HG02852 (cell line): ENCODE data around the gene TIGD4.
A peak's percentile ranks its signal among the peaks of the same experiment; 100 is the strongest.
"Not testable (repeated sequence)": the region's sequence is repeated elsewhere in the genome, so short reads cannot be mapped to it uniquely, and the experiment has no call there.

Experiments used
- ATAC-seq: cut with Tn5 transposase; IDR thresholded peaks from one replicate; pipeline ENCODE4 v1.9.1; 2021; ENCODE audit warnings: mild to moderate bottlenecking, moderate library complexity; ENCODE audit not compliant: unreplicated experiment

TIGD4 gene

GRCh38 chr4:152784490-152785350 is 5.2 kb upstream of the TIGD4 start:
- ATAC-seq = no peak

GRCh38 chr4:152780267-152780778 is 793 bp upstream of the TIGD4 start:
- no peak for ATAC-seq

DNA sequence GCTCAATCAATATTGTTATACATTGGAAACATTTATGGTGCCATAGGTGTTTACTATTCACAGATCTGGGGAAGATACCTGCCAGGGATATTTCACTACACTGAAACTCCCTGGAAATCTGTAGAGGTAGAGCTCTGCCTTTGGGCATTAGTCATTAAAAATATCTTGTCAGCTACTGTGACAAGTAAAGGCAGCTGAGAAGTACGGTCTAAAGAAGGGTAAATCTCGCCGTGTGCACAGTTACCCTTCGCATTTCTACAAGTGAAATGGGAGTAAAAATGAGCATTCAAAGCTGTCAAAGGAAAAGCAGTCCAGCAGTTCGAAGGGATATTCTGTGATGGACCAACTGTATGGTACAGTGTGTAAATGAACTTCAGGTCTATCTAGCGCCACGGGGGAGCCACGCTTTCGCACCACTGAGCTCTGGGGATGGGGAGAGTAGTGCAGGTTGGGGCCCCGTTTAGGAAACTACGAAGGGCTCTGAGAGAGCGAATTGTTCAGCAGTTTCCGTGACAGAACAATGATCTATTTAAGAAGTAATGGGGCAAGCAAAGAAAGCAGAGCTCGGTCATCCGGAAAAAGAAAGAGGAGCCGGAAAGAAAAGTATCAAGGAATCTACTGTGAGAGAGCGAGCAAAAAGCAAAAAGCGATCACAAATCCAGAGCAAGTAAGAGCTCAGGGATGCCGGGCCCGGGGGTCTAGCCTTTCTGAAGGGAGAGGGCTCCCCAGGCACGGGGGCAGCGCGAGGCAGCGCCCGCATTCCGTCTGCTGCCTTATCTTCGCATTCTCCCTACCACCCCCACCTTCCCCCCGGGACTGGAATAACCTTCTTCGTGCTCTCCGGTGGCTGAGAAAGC is 646 bp downstream of the TIGD4 start:
- ATAC-seq = peak; percentile 24

GRCh38 chr4:152777488-152777887 is 2.0 kb downstream of the TIGD4 start:
- ATAC-seq = no peak

DNA sequence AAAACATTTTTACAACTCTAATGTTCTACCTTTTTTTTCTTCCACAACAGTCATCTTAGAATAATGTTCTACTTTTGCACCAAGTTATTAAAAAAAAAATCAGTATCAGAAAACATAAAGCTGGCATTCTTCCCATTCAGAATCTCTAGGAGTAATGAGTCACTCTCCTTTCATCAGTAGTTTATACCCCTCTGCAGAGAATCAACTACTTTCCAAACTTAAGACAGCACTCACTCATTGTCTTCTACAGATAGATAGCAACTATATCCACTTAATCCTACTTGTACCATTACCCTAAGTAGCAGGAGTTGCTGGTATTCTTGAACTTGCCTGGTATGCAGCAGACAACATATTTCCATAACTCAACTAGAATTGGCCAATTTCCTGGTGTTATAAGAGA is 3.2 kb downstream of the TIGD4 start:
- ATAC-seq = no peak

DNA sequence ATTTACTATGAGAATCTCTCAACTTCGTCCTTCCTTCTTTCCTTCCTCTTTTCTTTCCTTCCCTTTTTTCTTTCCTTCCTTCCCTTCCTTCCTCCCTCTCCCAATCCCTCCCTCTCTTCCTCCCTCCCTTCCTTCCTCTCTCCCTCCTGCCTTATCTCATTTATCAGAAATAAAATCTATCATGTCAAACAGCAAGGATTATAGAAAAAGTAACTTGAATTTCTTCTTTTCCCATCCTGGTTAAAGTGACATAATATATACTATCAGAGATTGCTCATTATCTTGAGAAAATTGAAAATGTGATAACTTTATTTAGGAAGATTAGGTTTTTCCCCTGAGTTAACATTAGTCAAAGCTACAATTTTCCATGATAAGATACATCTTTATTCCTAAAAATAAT is 5.6 kb downstream of the TIGD4 start:
- ATAC-seq = no peak

- no peak for ATAC-seq
These were observed 6.2 kb downstream of the TIGD4 start for GRCh38 chr4:152773339-152773738.

DNA sequence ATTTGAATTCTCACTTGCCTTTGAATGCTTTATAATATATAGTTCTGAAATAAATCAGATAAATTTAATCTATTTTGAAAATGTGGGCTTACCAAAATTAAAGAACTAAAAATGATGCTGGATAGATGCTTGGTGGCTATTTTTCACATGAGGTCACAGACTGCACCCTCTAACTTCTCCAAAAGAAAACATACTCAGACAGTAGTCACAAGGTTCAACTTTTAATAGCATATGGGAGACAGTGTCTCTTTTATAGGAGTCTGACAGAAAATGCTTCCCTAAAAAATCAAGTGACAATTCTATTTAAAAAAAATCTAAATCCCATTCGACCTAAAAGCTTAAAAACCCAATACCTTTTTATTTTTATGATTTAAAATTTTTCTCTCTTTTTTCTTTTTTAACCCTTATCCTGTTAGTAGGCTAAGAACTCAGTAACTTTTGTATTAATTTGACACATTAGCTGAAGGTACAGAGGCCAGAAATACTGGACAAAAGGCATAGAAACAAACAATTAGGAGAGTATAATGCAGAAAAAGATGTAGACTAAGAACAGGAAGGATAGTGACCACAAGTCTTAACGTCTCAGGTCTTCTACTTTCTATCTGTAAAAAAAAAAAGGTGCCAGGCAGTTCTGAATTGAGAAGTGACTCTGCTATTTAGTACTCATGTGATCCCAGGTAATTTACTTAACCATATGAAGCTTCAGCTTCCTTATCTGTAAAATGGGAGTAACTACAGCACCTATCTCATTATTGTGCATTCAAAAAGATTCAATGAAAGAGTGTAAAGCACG is 7.6 kb downstream of the TIGD4 start:
- peak; percentile 86 for ATAC-seq

GRCh38 chr4:152765069-152765737 is 14.3 kb downstream of the TIGD4 start:
- not testable (repeated sequence) for ATAC-seq

- ATAC-seq = no peak
These were observed 15.7 kb downstream of the TIGD4 start for GRCh38 chr4:152763796-152764195.

GRCh38 chr4:152748619-152749018 is 30.9 kb downstream of the TIGD4 start:
- no peak for ATAC-seq

DNA sequence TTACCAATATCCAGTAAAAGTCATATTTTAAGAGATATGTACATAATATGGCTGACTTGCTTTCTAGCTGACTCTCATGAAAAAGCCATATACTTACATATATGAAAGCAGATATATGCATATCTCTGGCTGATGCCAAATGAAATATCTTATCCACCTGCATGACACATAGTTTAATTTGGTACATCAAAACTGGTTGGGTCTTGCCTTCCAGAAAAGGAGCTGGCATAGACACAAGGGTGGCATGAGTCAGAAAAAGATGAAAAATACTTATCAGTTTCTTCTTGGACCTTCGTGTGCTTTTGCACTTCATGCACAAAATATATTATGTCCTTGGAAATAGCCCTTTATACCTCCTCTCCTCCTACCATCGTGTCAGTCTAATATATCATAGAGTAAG is 32.1 kb downstream of the TIGD4 start:
- ATAC-seq = no peak

DNA sequence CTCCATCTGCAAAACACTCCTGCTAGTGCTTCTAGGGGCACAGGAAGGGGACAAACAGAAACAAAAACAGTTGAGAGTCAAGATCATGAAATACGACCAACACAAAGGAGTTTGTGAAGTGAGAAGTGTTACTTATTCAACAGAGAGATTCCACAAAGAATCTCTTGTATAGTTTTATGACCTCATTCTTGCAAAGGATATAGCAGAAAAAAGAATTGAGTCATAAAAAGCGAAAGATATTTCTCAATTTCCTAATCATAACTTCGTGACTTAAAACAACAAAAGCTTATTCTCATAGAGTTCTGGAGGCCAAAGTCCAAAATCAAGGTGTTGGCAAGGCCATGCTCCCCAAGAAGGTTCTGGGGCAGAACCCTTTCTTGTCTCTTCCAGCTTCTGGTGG is 40.7 kb downstream of the TIGD4 start:
- no peak for ATAC-seq

DNA sequence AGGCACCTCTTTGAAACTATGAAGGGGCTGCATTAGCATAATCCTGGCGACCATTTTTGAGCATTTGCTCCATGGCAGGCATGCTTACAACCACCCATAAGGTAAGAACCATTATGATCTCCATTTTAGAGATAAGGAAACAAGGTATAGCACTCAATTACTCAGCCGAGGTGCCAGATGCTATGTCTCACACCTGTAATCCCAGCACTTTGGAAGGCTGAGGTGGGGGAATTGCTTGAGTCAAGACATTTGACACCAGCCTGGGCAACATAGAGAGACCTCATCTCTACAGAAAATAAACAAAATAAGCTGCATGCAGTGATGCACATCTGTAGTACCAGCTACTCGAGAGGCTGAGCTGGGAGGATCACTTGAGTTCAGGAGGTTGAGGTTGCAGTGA is 43.6 kb downstream of the TIGD4 start:
- no peak for ATAC-seq

DNA sequence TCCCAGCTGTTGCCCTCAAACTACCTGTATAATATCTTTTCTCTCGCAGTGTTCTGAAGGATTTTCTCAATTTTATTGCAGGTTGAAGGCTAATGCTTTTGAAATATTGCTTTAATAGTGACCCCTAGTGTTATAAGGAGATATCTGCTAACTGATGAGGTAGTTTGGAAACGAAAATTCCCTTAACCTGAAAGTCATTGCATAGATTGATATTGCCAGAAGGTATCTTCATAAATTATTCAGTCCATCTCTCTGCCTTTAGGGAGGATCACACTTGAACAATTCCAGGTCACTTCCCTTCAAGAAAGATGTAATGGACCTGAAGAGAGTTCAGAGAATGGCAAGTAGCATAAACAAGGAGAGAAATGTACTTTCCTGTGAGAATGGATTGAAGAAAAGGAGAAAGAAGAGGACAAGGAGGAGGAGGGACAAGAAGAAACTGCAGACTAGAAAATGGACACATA is 44.1 kb downstream of the TIGD4 start:
- ATAC-seq = no peak

- ATAC-seq = no peak
These were observed 44.9 kb downstream of the TIGD4 start for GRCh38 chr4:152734699-152735050.

- ATAC-seq = no peak
These were observed 45.4 kb downstream of the TIGD4 start for GRCh38 chr4:152734015-152734698.

DNA sequence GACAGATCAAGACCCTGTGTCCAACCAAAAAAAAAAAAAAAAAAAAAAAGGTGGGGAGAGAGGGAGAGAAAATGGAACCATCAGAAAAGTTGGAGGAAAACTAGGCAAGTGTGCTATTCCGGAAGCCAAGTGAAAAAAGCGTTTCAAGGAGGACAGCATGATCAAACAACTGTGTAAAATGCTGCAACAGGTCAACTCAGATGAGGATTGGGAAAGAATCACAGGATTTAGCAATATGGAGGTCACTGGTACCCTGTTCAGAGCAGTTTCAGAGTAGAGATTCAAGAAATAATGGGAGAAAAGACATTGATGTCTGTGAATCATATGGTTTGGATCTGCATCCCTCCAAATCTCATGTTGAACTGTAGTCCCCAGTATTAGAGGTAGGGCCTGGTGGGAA is 47.5 kb downstream of the TIGD4 start:
- ATAC-seq = no peak

DNA sequence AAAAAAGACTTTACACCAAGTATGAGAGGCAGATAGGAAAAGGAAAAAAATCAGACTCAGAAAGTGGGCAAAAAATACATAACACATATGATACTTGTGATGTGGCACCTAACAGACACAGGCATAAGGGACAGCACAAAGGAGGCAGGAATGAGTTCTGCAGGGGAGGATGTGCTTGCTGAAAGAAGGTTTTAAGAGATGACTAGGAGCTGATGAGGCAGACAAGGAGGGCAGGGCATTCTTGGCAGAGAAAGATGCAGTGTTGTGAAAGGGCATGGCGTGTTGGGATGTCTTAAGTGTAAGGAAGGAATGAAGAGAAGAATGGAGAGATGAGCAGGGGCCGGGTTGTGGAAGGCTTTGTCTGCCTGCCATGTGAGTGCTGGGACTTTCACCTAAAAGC is 50.1 kb downstream of the TIGD4 start:
- ATAC-seq = no peak

DNA sequence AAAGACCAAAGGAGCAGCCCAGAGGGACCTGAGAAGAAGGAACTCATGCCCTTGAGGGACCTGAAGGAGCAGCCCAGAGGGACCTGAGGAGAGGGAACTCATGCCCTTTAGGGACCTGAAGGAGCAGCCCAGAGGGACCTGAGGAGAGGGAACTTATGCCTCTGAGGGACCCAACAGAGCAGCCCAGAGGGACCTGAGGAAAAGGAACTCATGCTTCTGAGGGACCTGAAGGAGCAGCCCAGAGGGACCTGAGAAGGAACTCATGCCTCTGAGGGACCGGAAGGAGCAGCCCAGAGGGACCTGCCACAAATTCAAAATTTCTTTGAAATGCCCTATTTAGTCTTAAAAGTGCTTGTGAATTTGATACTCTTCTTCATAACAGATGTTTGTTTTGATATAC is 51.2 kb downstream of the TIGD4 start:
- ATAC-seq = no peak
